ENCODE data around the gene ITIH5.

The ITIH5 gene

GRCh38 chr10:7512487-7512886, 154.3 kb downstream of the ITIH5 start:
- peaks cover 33% of the 10 kb centered on the region for H3K9me3 Mint-ChIP-seq
- H3K36me3 Mint-ChIP-seq (ENCODE audit: low read depth) = peaks cover 33% of the 10 kb centered on the region
- H3K27me3 Mint-ChIP-seq (ENCODE audit: low read depth) = peaks cover 10% of the 10 kb centered on the region
- no peak for DNase-seq (ENCODE audit: low spot score)
- peak overlapping the region; percentile 58 for H3K27ac Mint-ChIP-seq
- H3K4me1 Mint-ChIP-seq (ENCODE audit: low read depth) = peaks cover 36% of the 10 kb centered on the region
- peak overlapping the region; percentile 50 for H3K4me3 Mint-ChIP-seq

- no peak overlapping the region for H3K4me3 Mint-ChIP-seq
- H3K36me3 Mint-ChIP-seq (ENCODE audit: low read depth) = peaks cover 37% of the 10 kb centered on the region
- peaks cover 42% of the 10 kb centered on the region for H3K4me1 Mint-ChIP-seq (ENCODE audit: low read depth)
Observed at GRCh38 chr10:7511612-7512011, 155.2 kb downstream of the ITIH5 start.

More at GRCh38 chr10:7511612-7512011, 155.2 kb downstream of the ITIH5 start:
- Mint-ChIP-seq H3K9me3 (peaks cover 39% of the 10 kb centered on the region), H3K27me3 (ENCODE audit: low read depth) (peaks cover 10% of the 10 kb centered on the region), H3K27ac (no peak overlapping the region)
- no peak for DNase-seq (ENCODE audit: low spot score)
